ENCODE results near the gene RANGAP1. TPM values are rescaled to one million over a fixed set of nuclear protein-coding genes. Genes with fewer than 3 reads are reported as not detected.
A peak's percentile ranks its signal among the peaks of the same experiment; 100 is the strongest.

RANGAP1 gene
- total and polyA plus RNA-seq, 2 of the 13 experiments (the other 11 are each of a cell fraction or from before 2014, with no cell fraction given), result 51.8 to 83.9 TPM

DNA sequence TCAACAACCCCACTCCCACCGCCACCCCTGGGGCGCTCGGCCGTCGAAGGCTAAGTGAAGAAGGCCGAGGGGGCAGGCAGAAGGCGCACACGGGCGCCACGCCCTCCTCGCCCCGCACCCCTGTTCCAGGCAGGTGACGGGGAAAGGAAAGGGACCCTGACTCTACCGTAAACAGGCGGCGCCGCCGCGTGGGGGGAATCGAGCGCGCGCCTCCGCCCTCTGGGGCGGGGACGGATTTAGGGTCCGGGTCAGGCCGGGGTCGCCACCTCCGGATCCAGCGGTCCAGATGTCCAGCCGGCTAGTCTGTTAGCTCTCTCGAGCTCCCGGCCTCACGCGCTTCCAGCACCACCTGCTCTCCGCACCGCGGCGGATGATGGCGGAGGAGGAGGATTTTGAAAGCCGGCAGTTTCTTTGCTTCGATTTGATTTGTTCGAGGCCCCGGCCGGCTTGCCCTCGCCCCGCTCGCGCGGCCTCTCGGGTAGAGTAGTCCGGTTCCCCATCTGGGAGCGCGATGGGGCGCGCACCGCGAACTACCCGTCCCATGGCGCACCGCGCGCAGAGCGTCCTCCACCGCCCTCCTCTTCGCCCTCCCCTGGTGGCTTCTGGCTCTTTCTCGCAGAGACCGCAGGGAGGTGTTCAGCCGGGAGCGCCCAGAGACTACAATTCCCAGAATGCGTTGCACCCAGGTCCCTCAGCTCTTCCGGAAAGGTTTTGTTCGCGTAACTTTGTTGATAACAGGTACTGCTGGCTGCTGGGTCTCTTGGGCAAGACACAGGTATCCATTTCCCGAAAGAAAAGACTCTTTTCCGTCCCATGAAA is at the start of gene RANGAP1 (continued):
- TF ChIP-seq, protein P1, sequence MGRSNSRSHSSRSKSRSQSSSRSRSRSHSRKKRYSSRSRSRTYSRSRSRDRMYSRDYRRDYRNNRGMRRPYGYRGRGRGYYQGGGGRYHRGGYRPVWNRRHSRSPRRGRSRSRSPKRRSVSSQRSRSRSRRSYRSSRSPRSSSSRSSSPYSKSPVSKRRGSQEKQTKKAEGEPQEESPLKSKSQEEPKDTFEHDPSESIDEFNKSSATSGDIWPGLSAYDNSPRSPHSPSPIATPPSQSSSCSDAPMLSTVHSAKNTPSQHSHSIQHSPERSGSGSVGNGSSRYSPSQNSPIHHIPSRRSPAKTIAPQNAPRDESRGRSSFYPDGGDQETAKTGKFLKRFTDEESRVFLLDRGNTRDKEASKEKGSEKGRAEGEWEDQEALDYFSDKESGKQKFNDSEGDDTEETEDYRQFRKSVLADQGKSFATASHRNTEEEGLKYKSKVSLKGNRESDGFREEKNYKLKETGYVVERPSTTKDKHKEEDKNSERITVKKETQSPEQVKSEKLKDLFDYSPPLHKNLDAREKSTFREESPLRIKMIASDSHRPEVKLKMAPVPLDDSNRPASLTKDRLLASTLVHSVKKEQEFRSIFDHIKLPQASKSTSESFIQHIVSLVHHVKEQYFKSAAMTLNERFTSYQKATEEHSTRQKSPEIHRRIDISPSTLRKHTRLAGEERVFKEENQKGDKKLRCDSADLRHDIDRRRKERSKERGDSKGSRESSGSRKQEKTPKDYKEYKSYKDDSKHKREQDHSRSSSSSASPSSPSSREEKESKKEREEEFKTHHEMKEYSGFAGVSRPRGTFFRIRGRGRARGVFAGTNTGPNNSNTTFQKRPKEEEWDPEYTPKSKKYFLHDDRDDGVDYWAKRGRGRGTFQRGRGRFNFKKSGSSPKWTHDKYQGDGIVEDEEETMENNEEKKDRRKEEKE (IDR thresholded peaks at IDR 0.05), result no peak
- TF ChIP-seq PITX1 (CRISPR knock-in tag; IDR thresholded peaks at IDR 0.05), result no peak
- TF ChIP-seq, protein P2, sequence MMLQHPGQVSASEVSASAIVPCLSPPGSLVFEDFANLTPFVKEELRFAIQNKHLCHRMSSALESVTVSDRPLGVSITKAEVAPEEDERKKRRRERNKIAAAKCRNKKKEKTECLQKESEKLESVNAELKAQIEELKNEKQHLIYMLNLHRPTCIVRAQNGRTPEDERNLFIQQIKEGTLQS (CRISPR knock-in tag; IDR thresholded peaks at IDR 0.05), result no peak
- no peak for TF ChIP-seq CHD4 (IDR thresholded peaks at IDR 0.05; ENCODE audit: borderline replicate concordance, low read length)
- TF ChIP-seq ZNF788 (CRISPR knock-in tag; IDR thresholded peaks at IDR 0.05; ENCODE audit: borderline replicate concordance), result peak; percentile 71; the same call in 1 of the 2 replicates
- no peak for TF ChIP-seq ZNF33A (CRISPR knock-in tag; IDR thresholded peaks at IDR 0.05; ENCODE audit: borderline replicate concordance)
- TF ChIP-seq SIN3B (IDR thresholded peaks at IDR 0.05; ENCODE audit: low read length), result peak; percentile 83
- no peak for TF ChIP-seq SMC3 (IDR thresholded peaks at IDR 0.05; ENCODE audit: low read length)
- TF ChIP-seq ZNF766 (CRISPR knock-in tag; IDR thresholded peaks at IDR 0.05; ENCODE audit: borderline replicate concordance), result peak; percentile 26; the same call in 1 of the 2 replicates
- peak; percentile 10; the same call in 1 of the 2 replicates for TF ChIP-seq TARDBP (CRISPR knock-in tag; IDR thresholded peaks at IDR 0.05)
- TF ChIP-seq, protein P3, sequence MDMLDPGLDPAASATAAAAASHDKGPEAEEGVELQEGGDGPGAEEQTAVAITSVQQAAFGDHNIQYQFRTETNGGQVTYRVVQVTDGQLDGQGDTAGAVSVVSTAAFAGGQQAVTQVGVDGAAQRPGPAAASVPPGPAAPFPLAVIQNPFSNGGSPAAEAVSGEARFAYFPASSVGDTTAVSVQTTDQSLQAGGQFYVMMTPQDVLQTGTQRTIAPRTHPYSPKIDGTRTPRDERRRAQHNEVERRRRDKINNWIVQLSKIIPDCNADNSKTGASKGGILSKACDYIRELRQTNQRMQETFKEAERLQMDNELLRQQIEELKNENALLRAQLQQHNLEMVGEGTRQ (IDR thresholded peaks at IDR 0.05; ENCODE audit: low read depth, low read length), result no peak
- TF ChIP-seq, protein P3 (CRISPR knock-in tag; IDR thresholded peaks at IDR 0.05; ENCODE audit: borderline replicate concordance), result peak; percentile 15; the same call in 1 of the 2 replicates
- TF ChIP-seq ZIK1 (CRISPR knock-in tag; IDR thresholded peaks at IDR 0.05; ENCODE audit: borderline replicate concordance, low read depth), result no peak; the same call in 1 of the 2 replicates
- TF ChIP-seq, protein P4, sequence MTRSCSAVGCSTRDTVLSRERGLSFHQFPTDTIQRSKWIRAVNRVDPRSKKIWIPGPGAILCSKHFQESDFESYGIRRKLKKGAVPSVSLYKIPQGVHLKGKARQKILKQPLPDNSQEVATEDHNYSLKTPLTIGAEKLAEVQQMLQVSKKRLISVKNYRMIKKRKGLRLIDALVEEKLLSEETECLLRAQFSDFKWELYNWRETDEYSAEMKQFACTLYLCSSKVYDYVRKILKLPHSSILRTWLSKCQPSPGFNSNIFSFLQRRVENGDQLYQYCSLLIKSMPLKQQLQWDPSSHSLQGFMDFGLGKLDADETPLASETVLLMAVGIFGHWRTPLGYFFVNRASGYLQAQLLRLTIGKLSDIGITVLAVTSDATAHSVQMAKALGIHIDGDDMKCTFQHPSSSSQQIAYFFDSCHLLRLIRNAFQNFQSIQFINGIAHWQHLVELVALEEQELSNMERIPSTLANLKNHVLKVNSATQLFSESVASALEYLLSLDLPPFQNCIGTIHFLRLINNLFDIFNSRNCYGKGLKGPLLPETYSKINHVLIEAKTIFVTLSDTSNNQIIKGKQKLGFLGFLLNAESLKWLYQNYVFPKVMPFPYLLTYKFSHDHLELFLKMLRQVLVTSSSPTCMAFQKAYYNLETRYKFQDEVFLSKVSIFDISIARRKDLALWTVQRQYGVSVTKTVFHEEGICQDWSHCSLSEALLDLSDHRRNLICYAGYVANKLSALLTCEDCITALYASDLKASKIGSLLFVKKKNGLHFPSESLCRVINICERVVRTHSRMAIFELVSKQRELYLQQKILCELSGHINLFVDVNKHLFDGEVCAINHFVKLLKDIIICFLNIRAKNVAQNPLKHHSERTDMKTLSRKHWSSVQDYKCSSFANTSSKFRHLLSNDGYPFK (CRISPR knock-in tag; IDR thresholded peaks at IDR 0.05; ENCODE audit: borderline replicate concordance), result peak; percentile 76; the same call in 1 of the 2 replicates
- TF ChIP-seq ZNF224 (CRISPR knock-in tag; IDR thresholded peaks at IDR 0.05), result no peak
- TF ChIP-seq, protein P5, sequence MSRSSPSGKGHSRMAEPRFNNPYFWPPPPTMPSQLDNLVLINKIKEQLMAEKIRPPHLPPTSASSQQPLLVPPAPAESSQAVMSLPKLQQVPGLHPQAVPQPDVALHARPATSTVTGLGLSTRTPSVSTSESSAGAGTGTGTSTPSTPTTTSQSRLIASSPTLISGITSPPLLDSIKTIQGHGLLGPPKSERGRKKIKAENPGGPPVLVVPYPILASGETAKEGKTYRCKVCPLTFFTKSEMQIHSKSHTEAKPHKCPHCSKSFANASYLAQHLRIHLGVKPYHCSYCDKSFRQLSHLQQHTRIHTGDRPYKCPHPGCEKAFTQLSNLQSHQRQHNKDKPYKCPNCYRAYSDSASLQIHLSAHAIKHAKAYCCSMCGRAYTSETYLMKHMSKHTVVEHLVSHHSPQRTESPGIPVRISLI (CRISPR knock-in tag; IDR thresholded peaks at IDR 0.05; ENCODE audit: borderline replicate concordance), result no peak
- TF ChIP-seq RFXAP (CRISPR knock-in tag; IDR thresholded peaks at IDR 0.05; ENCODE audit: borderline replicate concordance), result peak; percentile 69; the same call in 1 of the 2 replicates
- TF ChIP-seq AGO1 (IDR thresholded peaks at IDR 0.05; ENCODE audit: low read depth, low read length, poor library complexity, severe bottlenecking), result peak; percentile 70
- TF ChIP-seq ZNF670 (CRISPR knock-in tag; IDR thresholded peaks at IDR 0.05; ENCODE audit: borderline replicate concordance), result no peak; the same call in 1 of the 2 replicates
